ENCODE data around the gene POU3F1.

GRCh38 chr1:38085666-38086330 lies 39.2 kb upstream of the POU3F1 start:
- TF ChIP-seq CTCF (IDR thresholded peaks at IDR 0.05), result no peak
- no peak for TF ChIP-seq POLR2A (IDR thresholded peaks at IDR 0.05)

Data from esophagus squamous epithelium (tissue), 4 donors.